ENCODE results near the gene FIS1.
A peak's percentile ranks its signal among the peaks of the same experiment; 100 is the strongest.
"Not testable (repeated sequence)": the region's sequence is repeated elsewhere in the genome, so short reads cannot be mapped to it uniquely, and the experiment has no call there.

The FIS1 gene

GRCh38 chr7:101258243-101258731 lies 13.4 kb upstream of the FIS1 start:
- no peak for DNase-seq (ENCODE audit: low read depth in 2 of 2)

DNA sequence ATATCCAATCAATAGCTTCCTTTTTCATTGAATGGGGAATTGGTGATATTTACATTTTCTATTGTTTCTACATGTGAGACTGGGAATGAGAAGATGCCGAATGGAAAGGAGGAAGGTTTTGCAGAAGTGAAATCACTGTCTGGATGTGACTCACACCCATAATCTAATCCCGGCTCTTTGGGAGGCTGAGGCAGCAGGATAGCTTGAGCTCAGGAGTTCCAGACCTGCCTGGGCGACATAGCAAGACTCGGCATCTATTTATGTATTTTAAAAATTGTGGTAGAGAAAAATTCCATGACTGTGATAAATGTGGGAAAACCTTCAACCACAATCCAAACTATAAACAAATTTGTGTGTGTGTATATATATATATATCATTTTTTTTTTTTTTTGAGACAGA lies 10.9 kb upstream of the FIS1 start:
- DNase-seq (ENCODE audit: low read depth in 2 of 2): no peak

DNA sequence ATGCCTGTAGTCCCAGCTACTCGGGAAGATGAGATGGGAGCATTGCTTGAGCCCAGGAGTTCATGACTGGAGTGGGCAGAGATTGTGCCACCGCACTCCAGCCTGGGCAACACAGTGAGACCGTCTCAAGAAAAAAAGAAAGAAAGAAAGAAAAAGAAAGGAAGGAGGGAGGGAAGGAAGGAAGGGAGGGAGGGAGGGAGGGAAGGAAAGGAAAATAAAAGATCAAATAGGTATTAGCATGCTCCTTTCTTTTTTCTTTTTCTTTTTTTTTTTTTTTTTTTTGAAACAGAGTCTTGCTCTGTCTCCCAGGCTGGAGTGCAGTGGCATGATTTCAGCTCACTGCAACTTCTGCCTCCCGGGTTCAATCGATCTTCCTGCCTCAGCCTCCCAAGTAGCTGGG lies 8.3 kb upstream of the FIS1 start:
- not testable (repeated sequence) for DNase-seq (ENCODE audit: low read depth in 2 of 2)

DNA sequence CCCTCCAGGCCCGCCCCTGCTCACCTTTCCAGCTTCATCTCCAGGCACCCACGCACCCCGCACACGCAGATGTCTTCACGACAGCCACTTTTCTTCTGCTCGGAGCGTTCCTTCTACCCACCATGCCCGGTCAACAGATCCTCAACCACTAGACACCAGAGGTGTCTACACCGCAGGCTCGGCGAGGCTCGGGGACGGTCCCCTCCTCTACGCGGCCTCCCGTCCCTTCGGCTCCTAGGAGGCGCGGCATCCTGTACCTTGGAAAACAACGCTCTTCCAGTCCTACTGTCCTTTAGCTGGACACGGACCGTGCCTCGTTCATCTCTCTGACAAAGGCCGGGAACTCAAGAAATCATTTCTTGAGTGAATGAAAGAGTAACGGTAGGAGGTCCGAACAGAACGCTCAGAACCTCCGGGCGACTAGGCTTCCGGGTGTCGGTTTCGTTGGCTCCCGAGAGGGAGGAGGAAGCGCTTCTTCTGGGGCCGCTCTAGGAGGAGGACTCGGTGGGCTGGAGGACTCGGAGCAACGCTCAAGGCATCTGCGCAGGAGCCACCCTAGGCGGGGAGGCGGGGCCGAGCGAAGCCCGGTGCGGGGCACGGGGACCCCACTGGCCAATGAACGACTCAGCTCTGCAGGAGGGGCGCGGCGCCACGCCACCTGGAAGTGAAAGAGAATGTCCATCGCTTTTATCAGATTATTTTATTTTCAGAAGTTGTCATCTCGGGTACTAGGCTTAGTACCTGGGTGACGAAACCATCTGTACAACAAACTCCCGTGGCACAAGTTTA lies 7.2 kb upstream of the FIS1 start:
- DNase-seq (ENCODE audit: low read depth in 2 of 2): peak; percentile 98 to 99

DNA sequence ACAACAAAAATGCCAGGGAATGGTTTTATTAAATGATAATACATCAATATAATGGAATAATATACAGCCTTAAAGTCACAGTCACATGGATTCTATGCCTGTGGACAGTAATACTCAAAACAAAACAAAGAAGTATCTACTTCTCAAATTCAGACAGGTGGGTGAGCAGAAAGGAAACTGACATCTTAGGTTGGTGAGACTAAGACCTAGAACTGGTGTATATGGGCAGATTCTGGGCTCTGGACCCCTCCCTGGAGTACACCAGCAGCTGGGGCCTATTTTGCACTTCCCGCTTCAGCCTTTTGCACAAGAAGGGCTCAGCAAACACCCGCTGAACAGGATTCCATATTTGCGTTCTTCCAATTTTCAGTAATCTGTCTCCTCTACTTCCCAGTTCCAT lies 5.4 kb upstream of the FIS1 start:
- DNase-seq (ENCODE audit: low read depth in 2 of 2): no peak

- no peak for DNase-seq (ENCODE audit: low read depth in 2 of 2)
These were observed 3.4 kb upstream of the FIS1 start for GRCh38 chr7:101248276-101248675.

DNA sequence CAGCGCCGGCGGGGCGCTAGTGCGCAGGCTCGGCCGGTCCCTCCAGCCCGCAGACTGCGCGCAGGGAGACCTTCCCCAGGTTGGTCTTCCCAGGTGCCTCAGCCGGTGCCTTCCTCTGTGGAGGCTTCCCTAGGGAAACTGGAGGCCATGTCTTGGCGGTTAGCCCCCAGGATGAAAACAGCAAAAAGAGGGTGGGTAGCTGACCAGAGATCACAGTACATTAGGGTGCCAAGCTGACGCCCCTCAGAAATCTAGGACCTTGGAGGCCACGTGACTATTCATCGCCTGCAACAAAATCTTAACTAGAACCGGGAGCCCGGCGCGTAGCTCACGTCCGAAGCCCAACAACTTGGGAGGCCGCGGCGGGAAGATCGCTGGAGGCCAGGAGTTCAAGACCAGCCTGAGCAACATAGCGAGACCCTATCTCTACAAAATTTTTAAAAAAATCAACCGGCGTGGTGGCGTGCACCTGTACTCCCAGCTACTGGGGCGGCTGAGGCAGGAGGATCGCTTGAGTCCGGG lies 327 bp upstream of the FIS1 start:
- DNase-seq (ENCODE audit: low read depth in 2 of 2): no peak

GRCh38 chr7:101243646-101244374 lies 1.1 kb downstream of the FIS1 start:
- no peak for DNase-seq (ENCODE audit: low read depth in 2 of 2)

DNA sequence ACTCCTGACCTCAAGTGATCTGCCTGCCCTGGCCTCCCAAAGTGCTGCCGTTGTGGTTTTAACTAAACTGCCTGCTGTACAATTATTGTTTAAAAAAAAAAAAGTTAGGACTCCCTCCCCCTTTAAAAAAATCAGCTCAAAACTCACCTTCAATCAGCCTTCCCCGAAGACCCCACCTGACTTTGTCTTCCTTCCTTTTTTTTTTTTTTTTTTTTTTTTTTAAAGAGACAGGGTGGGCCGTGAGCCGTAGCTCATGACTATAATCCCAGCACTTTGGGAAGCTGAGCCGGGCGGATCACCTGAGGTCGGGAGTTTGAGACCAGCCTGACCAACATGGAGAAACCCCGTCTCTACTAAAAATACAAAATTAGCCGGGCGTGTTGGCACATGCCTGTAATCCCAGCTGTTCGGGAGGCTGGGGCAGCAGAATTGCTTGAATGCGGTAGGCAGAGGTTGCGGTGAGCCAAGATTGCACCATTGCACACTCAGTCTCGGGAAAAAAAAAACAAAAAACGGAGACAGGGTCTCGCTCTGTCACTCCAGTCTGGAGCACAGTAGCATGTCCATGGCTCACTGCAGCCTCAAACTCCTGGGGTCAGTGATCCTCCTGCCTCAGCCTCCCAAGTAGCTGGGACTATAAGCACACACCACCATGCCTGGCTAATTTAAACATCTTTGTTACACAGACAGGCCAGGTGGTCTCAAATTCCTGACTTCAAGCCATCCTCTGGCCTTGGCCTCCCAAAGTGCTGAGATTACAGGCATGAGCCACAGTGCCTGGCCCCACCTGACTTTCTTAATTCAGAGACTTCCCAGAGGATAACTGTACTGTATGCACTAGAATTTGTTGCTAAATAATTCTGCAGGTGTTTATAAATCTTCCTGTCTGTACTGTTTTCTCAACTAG lies 3.2 kb downstream of the FIS1 start:
- DNase-seq (ENCODE audit: low read depth in 2 of 2): no peak

GRCh38 chr7:101241015-101241363 lies 3.9 kb downstream of the FIS1 start:
- no peak for DNase-seq (ENCODE audit: low read depth in 2 of 2)

GRCh38 chr7:101240226-101241014 lies 4.5 kb downstream of the FIS1 start:
- no peak for DNase-seq (ENCODE audit: low read depth in 2 of 2)

- DNase-seq (ENCODE audit: low read depth in 2 of 2): no peak
These were observed 5.0 kb downstream of the FIS1 start for GRCh38 chr7:101239951-101240220.

- no peak for DNase-seq (ENCODE audit: low read depth in 2 of 2)
These were observed 5.5 kb downstream of the FIS1 start for GRCh38 chr7:101239191-101239950.

GRCh38 chr7:101238226-101239182 lies 6.4 kb downstream of the FIS1 start:
- DNase-seq (ENCODE audit: low read depth in 2 of 2): no peak

DNA sequence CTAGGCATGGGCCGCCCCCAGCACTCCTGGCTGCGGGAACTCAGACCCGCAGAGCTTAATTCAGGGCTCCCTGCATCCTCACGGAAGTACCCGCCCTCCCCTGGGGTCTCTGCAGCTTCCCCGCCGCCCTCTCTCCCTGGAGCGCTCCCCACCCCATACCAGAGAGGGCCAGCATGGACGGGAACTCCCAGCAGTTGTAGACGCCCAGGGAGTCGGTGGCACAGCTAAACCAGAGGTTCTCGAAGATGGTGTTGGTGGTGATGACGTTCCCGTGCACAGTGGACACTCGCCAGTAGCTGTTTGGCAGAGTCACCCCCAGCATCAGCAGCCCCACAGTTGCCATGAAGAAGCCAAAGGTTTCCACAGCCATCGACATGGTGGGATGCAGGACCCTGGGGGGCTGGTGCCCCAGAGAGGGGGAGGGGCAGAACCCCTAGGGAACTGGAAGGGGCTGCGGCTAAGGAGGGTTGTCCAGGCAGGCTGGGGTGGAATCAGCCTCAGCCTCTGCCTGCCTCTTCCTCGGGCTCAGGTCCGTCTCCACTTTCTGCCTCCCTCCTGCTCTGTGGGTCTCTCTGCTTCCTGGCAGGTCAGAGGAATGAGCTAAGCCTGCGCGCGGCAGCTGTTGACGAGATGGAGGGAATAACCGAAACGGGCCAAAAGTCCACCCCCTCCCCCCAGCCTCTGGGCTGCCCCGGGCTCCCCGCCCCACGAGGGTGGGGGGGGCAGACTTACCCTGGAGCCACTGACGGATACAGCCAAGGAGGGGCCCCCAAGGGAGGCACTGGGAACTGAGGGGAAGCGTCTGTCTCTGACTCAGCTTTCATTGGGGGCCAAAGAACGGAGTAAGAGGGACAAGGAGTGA lies 7.4 kb downstream of the FIS1 start, which contains the start of gene CLDN15:
Gene CLDN15 (minus strand): TSS at position 597 of the 862 bp plus-strand sequence. CDS start 221 bp downstream, at position 376.
- DNase-seq (ENCODE audit: low read depth in 2 of 2): no peak

DNA sequence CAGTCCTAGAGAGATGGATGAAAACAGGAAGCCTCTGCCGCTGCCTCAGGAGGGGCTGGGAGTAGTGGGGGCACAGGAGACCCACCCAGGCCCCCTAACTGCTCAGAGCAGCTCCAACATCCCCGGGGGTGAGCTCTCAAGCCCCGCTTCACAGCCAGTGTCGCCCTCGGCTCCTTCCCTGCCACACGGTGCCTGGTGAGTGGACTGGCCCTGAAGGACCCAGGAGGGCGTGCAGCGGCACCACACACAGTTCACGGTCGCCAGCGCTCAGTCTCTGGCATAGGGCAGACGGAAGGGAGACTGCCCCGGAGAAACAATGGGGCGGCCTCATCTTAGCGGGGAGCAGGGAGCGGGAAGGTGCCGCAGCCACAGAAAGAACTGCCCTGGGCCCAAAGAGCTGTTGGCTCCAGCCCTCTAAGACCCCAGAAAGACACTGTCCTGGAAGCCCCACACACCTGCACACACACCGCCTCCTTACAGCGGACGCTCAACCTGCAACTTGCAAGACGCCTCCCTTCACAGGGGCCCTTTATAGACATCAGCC lies 8.5 kb downstream of the FIS1 start:
- no peak for DNase-seq (ENCODE audit: low read depth in 2 of 2)

DNA sequence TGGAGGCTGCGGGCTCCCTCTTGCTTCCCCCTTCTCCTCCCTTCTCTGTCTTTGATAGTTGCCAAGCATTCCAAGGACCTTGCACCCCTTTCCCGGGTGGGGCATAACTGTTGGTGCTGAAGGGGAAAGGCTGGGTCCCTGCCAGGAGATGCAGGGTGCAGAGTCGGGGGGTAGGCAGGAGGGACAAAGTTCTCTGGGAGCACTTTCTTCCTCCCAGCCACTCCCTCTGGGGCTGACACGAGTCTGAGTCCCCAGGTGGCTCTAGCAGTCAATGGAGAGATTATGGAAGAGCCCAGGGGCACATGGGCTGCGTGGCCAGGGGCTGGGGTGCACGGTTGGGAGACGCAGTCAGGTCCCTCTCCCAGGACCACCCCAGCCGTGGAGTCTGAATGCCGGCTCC lies 9.4 kb downstream of the FIS1 start:
- no peak for DNase-seq (ENCODE audit: low read depth in 2 of 2)

GRCh38 chr7:101235050-101235449 lies 9.8 kb downstream of the FIS1 start:
- no peak for DNase-seq (ENCODE audit: low read depth in 2 of 2)
